NCI-H187 treated with DMSO at 0.1 percent for 48 hours (cell line): ENCODE results near the gene CYFIP1.

Experiments
- DNase-seq: peaks from one replicate; lab custom pipeline; 2025; lab: John Stamatoyannopoulos, UW

The CYFIP1 gene

GRCh38 chr15:22888120-22888859 lies 91.9 kb downstream of the CYFIP1 start:
- DNase-seq, result no peak

GRCh38 chr15:22887157-22887951 lies 92.8 kb downstream of the CYFIP1 start:
- no peak for DNase-seq

- no peak for DNase-seq
Observed at GRCh38 chr15:22885120-22885519, 95.0 kb downstream of the CYFIP1 start.

GRCh38 chr15:22884344-22884743 lies 95.8 kb downstream of the CYFIP1 start:
- no peak for DNase-seq

- DNase-seq, result no peak
Observed at GRCh38 chr15:22883196-22883595, 97.0 kb downstream of the CYFIP1 start.

- no peak for DNase-seq
Observed at GRCh38 chr15:22881739-22882440, 98.3 kb downstream of the CYFIP1 start.

GRCh38 chr15:22880981-22881738 lies 99.0 kb downstream of the CYFIP1 start:
- DNase-seq, result no peak

- DNase-seq, result no peak
Observed at GRCh38 chr15:22880068-22880980, 99.8 kb downstream of the CYFIP1 start.

- DNase-seq, result no peak
Observed at GRCh38 chr15:22878103-22878502, 102.1 kb downstream of the CYFIP1 start.

GRCh38 chr15:22877607-22878006 lies 102.6 kb downstream of the CYFIP1 start:
- DNase-seq, result no peak

GRCh38 chr15:22877117-22877516 lies 103.1 kb downstream of the CYFIP1 start:
- DNase-seq, result no peak

GRCh38 chr15:22874966-22875365 lies 105.2 kb downstream of the CYFIP1 start:
- no peak for DNase-seq

GRCh38 chr15:22874256-22874655 lies 105.9 kb downstream of the CYFIP1 start:
- DNase-seq, result no peak

- no peak for DNase-seq
Observed at GRCh38 chr15:22873841-22874240, 106.3 kb downstream of the CYFIP1 start.

GRCh38 chr15:22872936-22873701 lies 107.0 kb downstream of the CYFIP1 start:
- no peak for DNase-seq

- DNase-seq, result no peak
Observed at GRCh38 chr15:22871481-22872086, 108.6 kb downstream of the CYFIP1 start.

GRCh38 chr15:22870865-22871264 lies 109.3 kb downstream of the CYFIP1 start:
- DNase-seq, result no peak

- DNase-seq, result no peak
Observed at GRCh38 chr15:22869856-22870255, 110.3 kb downstream of the CYFIP1 start.

- no peak for DNase-seq
Observed at GRCh38 chr15:22868928-22869327, 111.2 kb downstream of the CYFIP1 start.

- DNase-seq, result no peak
Observed at GRCh38 chr15:22868495-22868894, 111.7 kb downstream of the CYFIP1 start.
